Activated CD4-positive, alpha-beta T cell treated with anti-CD3 and anti-CD28 coated beads, Interleukin-2, amount 50 U/mL, for 24 hours (primary cell): Measurements from ENCODE around the gene CDH15.
"Not testable (repeated sequence)": the region's sequence is repeated elsewhere in the genome, so short reads cannot be mapped to it uniquely, and the experiment has no call there.

Source experiments
- DNase-seq, 2 donors: peaks; one replicate each; pipeline ENCODE4 v3.0.0-alpha.2; 2020; ENCODE audit warnings: low read depth in 1 of 2, low spot score in 1 of 2

The CDH15 gene

DNA sequence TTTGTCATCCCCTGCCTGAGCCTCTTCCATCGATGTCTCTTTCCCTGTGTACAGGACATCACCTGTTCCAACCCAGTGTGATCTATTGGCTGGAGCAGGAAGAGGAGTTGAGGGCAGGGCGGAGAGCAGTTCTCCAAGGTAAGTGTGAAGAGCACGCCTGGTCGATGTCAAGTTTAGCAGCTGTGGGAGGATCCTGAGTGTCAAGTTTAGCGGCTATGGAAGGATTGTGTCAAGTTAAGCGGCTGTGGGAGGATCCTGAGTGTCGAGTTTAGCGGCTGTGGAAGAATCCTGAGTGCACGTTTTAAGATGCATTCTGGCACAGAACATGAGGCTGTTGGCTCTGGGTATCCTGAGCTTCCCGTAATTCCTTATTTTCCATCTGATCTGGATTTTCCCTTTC lies 53.1 kb downstream of the CDH15 start:
- DNase-seq: no peak

DNA sequence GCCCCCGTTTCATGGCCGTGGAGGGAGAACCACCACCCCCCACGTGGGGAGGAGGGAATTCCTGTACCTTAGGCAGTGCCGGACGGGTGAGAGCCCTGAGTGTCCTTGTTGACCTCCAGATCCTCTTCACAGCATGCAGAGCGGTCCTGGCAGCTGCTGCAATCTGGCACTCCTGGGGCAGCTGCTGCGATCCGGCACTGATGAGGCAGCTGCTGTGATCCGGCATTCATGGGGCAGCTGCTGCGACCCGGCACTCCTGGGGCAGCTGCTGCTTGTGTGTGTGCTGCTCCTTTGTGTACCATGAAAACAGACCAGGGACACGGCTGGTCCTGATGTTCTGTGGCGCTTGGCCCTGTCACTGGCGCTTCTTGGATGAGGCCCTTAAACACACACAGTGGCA lies 58.7 kb downstream of the CDH15 start:
- DNase-seq: no peak

GRCh38 chr16:89232107-89232506 lies 60.6 kb downstream of the CDH15 start:
- no peak for DNase-seq

- no peak for DNase-seq
Observed at GRCh38 chr16:89233678-89234490, 62.3 kb downstream of the CDH15 start.

- DNase-seq: no peak
Observed at GRCh38 chr16:89237733-89238132, 66.2 kb downstream of the CDH15 start.

DNA sequence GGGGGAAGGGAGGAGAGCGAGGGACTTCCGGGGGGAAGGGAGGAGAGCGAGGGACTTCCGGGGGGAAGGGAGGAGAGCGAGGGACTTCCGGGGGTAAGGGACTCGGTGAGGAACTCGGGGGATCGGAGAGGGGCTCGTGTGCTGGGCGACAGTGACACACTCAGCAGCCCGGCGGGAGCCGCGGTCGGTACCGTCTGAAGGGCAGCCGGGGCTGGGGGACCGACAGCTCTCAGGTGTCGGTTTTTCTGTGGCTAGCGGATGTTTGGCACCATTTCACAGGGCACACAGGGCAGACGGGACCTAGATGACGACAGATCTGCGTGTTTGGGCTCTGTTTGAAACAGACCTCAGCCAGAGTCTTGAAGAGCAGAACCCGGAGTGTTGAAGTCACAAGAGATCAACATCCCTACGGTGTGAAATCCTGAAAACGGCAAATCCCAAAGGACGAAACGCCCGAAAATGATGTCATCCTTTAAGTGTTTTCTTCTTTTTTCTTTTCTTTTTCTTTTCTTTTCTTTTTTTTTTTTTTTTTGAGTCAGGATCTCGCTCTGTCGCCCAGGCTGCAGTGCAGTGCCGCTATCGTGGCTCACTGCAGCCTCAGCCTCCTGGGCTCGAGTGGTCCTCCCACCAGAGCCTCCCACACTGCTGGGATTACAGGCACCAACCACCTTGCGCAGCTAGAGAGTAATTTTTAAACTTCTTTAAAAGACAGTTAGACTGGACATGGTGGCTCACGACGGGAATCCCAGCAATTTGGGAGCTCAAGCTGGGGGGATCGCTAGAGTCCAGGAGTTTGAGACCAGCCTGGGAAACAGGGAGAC lies 69.8 kb downstream of the CDH15 start:
- DNase-seq: peak; percentile 67

DNA sequence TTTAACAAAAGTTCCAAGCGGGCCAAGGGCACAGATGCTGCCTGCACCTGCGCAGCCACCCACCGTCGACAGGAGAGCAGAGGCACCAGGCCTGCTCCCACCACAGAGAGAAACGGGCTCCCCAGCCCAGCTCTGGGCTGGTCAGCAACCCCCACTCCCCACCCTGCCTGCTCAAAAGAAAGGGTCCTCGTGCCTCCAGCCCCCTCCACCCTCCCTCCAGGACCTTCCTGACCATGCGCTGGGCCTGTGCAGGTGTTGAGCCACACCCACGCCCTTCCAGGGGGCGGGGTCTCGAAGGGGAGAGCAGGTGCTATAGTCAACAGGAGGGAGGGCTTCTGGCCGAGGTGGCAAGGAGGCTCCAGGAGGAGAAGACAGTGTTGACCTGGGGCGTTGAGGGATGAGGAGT lies 71.2 kb downstream of the CDH15 start:
- no peak for DNase-seq

GRCh38 chr16:89243664-89244063 lies 72.1 kb downstream of the CDH15 start:
- DNase-seq: no peak

DNA sequence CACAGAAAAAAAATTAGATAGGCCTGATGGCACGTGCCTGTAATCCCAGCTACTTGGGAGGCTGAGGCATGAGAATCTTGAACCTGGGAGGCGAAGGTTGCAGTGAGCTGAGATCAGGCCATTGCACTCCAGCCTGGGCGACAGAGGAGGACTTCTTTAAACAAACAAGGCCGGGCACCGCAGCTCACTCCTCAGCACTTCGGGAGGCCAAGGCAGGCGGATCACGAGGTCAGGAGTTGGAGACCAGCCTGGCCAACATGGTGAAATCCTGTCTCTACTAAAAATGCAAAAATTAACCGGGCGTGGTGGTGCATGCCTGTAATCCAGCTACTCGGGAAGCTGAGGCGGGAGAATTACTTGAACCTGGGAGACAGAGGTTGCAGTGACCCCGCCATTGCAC lies 72.7 kb downstream of the CDH15 start:
- DNase-seq: not testable (repeated sequence)

GRCh38 chr16:89244754-89245153 lies 73.2 kb downstream of the CDH15 start:
- DNase-seq: no peak
